Measurements from ENCODE around the gene ART5. TPM values are rescaled to one million over a fixed set of nuclear protein-coding genes. Genes with fewer than 3 reads are reported as not detected.
"Not testable (repeated sequence)": the region's sequence is repeated elsewhere in the genome, so short reads cannot be mapped to it uniquely, and the experiment has no call there.

Gene ART5
- total RNA-seq, 2 experiments from 2014 or later = not detected

DNA sequence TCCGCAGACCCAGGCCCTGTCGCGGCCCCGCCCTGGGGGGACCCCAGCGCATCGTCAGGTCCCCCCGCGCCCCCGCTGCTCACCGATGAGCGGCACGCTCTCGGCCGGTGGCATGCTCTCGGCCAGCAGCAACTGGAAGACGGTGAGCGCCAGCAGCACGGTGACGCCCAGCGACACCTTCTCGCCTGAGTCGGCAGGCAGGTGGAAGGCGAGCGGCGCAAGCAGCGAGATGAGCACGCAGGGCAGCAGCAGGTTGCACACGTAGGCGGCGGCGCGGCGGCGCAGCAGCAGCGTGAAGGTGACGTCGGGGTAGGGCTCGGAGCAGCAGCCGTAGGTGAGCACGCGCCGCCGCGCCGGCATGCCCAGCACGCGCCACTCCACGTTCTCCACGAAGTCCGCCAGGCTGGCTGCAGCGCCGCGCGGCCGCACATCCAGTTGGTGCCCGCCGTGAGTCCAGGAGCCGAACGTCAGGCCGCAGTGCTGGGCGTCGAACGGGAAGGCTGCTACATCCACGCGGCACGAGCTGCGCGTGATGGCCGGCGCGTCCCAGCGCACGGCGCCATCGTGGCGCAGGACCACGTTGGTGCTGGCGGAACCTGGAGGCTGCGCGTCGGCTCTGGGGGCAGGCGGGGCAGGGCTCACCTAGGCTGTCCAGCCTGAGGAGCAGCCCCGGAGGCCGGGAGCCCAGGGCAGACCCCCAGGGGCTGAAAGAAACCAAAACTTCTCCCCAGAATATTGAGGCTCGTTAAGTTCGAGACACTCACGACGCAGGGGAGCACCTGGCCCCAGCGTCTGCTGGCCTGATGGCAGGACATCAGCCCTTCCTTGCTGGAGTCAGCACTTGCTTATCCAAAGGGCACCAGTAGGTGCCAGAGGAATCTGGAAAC, 25.6 kb upstream of the ART5 start:
- no peaks in the 10 kb centered on the region for H3K27me3 Mint-ChIP-seq (ENCODE audit: low read depth)
- ChIA-PET CTCF (no interaction called here), POLR2A (no interaction called here)
- peaks cover 22% of the 10 kb centered on the region for H3K36me3 Mint-ChIP-seq (ENCODE audit: low read depth)
- no peaks in the 10 kb centered on the region for H3K4me1 Mint-ChIP-seq (ENCODE audit: low read depth)
- no peak overlapping the region for H3K27ac Mint-ChIP-seq
- ATAC-seq (no peak), DNase-seq (no peak)
- H3K4me3 Mint-ChIP-seq = no peak overlapping the region
- H3K9me3 Mint-ChIP-seq (ENCODE audit: insufficient read depth) = no peaks in the 10 kb centered on the region

DNA sequence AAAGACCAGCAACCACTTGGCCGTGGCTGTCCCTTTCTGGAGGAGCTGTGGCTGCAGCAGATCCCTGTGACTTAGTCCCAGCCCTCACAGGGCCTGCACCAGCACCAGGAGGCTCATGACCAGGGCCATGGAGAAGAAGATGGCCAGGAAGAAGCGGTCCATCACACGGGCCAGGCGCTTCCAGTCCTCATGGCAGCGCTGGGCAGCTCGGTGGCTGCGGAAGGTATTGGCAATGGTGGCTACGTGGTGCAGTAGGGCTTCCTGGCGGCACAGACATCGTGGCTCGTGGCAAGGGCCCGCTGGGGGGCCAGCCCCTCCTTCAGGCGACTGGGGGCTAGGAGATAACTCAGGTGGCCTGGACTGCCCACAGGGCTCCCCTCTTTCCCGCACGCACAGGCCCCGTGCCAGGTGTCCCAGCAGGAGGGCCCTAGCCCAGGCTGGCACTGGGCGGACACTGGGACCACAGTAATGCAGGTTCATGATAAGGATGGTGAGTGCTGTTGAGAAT, 24.3 kb upstream of the ART5 start:
- DNase-seq = no peak
- Mint-ChIP-seq H3K27me3 (ENCODE audit: low read depth) (no peaks in the 10 kb centered on the region), H3K4me1 (ENCODE audit: low read depth) (no peaks in the 10 kb centered on the region), H3K4me3 (no peak overlapping the region), H3K36me3 (ENCODE audit: low read depth) (peaks cover 22% of the 10 kb centered on the region), H3K9me3 (ENCODE audit: insufficient read depth) (no peaks in the 10 kb centered on the region), H3K27ac (no peak overlapping the region)
- CTCF ChIA-PET = no interaction called here
- ATAC-seq = no peak
- POLR2A ChIA-PET = no interaction called here

DNA sequence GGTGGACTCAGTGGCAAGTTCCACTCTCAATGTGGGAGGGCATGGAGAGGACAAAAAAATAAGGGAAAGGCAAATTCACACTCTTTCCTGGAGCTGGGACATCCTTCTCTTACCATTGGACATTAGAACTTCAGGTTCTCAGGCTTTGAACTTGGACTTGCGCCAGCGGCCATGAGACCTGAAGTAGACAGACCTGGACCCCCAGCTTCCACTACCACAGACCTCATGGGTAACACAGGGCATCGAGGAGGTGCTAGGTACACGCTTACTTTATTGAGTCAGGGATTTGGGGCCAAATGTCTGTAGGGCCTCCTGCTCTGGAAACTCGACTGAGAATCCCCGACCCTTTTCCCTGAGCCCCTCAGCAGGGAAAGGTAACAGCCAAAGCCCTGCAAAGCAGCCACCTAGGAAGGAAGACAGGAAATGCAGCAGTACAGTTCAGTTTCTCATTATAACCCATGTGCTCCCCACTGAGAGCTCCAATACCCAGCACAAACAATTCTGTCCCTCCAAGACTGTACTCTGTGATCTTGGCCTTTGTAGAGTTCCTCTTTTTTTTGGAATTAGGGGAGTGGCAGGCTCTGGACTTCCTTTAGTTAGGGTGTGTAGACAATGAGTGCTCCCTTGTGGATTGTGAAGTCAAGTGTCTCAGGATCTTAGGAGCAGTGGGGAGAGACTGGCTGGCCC, 23.7 kb upstream of the ART5 start:
- POLR2A ChIA-PET = interaction anchor here (0.6 kb wide), 1 partner anchor 13 kb away, joined by 4 read pairs; no protein-coding TSS in a partner anchor
- no peaks in the 10 kb centered on the region for H3K9me3 Mint-ChIP-seq (ENCODE audit: insufficient read depth)
- CTCF ChIA-PET = no interaction called here
- ATAC-seq (no peak), DNase-seq (no peak)
- H3K36me3 Mint-ChIP-seq (ENCODE audit: low read depth) = peaks cover 22% of the 10 kb centered on the region
- no peak overlapping the region for H3K4me3 Mint-ChIP-seq
- no peak overlapping the region for H3K27ac Mint-ChIP-seq
- no peaks in the 10 kb centered on the region for H3K4me1 Mint-ChIP-seq (ENCODE audit: low read depth)
- no peaks in the 10 kb centered on the region for H3K27me3 Mint-ChIP-seq (ENCODE audit: low read depth)

DNA sequence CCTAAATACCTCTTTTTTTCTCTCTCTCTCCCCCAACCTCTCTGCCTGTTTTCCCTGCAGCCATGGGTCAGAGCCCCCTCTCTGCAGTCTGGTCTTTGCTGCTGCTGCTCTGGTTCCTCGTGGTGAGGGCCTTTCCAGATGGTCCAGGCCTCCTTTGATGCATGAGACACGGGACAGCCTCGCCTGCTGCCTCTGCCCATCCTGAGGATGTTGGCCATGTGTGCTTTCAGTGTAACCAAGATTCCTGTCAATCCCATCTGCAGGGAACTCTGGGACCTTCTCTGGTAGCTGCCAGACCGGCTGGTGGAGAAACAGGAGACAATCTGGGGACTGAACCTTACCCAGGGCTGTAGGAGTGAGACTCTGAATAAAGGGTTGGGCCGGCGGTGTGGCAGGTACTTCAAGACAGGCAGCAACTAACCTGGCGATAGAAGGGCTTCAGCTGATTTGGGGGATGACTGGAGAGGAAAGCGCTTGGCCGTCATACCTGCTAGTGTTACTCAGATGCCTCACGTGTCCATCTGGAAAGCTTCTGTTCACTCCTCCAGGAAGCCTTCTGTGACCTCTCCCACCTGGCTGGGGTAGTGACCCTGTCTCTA, 22.3 kb upstream of the ART5 start:
- H3K4me1 Mint-ChIP-seq (ENCODE audit: low read depth) = no peaks in the 10 kb centered on the region
- no peak for ATAC-seq
- ChIA-PET CTCF (no interaction called here), POLR2A (no interaction called here)
- no peaks in the 10 kb centered on the region for H3K9me3 Mint-ChIP-seq (ENCODE audit: insufficient read depth)
- H3K27ac Mint-ChIP-seq = no peak overlapping the region
- H3K27me3 Mint-ChIP-seq (ENCODE audit: low read depth) = no peaks in the 10 kb centered on the region
- DNase-seq = no peak
- H3K36me3 Mint-ChIP-seq (ENCODE audit: low read depth) = peaks cover 18% of the 10 kb centered on the region
- no peak overlapping the region for H3K4me3 Mint-ChIP-seq

DNA sequence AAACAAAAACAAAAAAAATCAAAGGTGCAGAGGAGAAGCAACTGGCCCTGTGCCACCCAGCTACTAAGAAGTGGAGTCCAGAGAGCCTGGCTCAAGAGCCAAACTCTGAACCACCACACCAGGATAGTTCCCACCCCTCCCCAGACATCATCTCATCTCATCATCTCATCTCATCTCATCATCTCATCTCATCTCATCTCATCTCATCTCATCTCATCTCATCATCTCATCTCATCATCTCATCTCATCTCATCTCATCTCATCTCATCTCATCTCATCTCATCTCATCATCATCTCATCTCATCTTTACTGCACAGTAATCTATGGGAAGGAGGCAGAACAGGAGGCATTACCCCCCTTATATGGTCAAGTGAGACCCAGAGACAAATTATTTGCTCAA, 21.1 kb upstream of the ART5 start:
- no peak for DNase-seq
- H3K27me3 Mint-ChIP-seq (ENCODE audit: low read depth) = peaks cover 4% of the 10 kb centered on the region
- no peak overlapping the region for H3K27ac Mint-ChIP-seq
- CTCF ChIA-PET = no interaction called here
- H3K4me1 Mint-ChIP-seq (ENCODE audit: low read depth) = no peaks in the 10 kb centered on the region
- H3K4me3 Mint-ChIP-seq = no peak overlapping the region
- ATAC-seq = no peak
- H3K36me3 Mint-ChIP-seq (ENCODE audit: low read depth) = peaks cover 16% of the 10 kb centered on the region
- no peaks in the 10 kb centered on the region for H3K9me3 Mint-ChIP-seq (ENCODE audit: insufficient read depth)
- POLR2A ChIA-PET = interaction anchor here (0.6 kb wide), 1 partner anchor 521 kb away, joined by 3 read pairs; no protein-coding TSS in a partner anchor

DNA sequence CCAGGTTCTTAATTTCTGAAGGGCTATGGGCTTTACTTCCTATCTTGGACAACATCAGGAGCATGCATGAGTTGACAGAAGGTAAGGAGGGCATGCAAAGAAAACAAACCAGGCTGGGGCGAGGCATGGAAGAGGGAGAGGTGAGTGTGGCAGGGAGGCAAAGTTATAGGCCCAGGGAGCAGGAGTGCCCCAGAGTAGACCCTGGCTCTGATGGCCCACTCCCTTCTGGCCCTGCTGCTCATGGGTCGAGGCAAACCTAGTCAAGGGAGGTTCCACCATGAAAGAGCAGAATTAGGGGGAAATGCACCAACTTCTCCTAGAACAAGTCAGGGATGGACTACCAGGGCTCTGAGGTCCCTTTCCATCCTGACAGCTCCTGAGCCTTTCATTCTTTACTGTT, 19.2 kb upstream of the ART5 start:
- no peak overlapping the region for H3K27ac Mint-ChIP-seq
- ChIA-PET CTCF (no interaction called here), POLR2A (no interaction called here)
- H3K36me3 Mint-ChIP-seq (ENCODE audit: low read depth) = peaks cover 15% of the 10 kb centered on the region
- ATAC-seq (no peak), DNase-seq (no peak)
- H3K4me1 Mint-ChIP-seq (ENCODE audit: low read depth) = no peaks in the 10 kb centered on the region
- no peak overlapping the region for H3K4me3 Mint-ChIP-seq
- H3K27me3 Mint-ChIP-seq (ENCODE audit: low read depth) = peaks cover 7% of the 10 kb centered on the region
- H3K9me3 Mint-ChIP-seq (ENCODE audit: insufficient read depth) = no peaks in the 10 kb centered on the region

DNA sequence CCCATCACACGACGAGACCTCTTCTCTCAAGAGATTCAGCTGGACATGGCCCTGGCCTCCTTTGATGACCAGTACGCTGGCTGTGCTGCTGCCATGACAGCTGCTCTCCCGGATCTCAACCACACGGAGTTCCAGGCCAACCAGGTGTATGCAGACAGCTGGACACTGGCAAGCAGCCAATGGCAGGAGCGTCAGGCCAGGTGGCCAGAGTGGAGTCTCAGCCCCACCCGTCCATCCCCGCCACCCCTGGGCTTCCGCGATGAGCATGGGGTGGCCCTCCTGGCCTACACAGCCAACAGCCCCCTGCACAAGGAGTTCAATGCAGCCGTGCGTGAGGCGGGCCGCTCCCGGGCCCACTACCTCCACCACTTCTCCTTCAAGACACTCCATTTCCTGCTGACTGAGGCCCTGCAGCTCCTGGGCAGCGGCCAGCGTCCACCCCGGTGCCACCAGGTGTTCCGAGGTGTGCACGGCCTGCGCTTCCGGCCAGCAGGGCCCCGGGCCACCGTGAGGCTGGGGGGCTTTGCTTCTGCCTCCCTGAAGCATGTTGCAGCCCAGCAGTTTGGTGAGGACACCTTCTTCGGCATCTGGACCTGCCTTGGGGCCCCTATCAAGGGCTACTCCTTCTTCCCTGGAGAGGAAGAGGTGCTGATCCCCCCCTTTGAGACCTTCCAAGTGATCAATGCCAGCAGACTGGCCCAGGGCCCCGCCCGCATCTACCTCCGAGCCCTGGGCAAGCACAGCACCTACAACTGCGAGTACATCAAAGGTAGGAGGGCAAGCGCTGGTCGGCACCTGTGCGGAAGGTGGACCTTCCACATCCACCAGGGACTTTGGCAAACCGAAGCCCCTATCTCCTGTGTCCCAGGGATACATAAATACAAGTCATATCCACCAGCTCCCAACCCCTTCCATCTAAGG, 18.1 kb upstream of the ART5 start:
- DNase-seq (no peak), ATAC-seq (no peak)
- Mint-ChIP-seq H3K9me3 (ENCODE audit: insufficient read depth) (no peaks in the 10 kb centered on the region), H3K27me3 (ENCODE audit: low read depth) (peaks cover 13% of the 10 kb centered on the region), H3K27ac (no peak overlapping the region), H3K36me3 (ENCODE audit: low read depth) (peaks cover 5% of the 10 kb centered on the region), H3K4me3 (no peak overlapping the region), H3K4me1 (ENCODE audit: low read depth) (no peaks in the 10 kb centered on the region)
- ChIA-PET CTCF (no interaction called here), POLR2A (no interaction called here)

DNA sequence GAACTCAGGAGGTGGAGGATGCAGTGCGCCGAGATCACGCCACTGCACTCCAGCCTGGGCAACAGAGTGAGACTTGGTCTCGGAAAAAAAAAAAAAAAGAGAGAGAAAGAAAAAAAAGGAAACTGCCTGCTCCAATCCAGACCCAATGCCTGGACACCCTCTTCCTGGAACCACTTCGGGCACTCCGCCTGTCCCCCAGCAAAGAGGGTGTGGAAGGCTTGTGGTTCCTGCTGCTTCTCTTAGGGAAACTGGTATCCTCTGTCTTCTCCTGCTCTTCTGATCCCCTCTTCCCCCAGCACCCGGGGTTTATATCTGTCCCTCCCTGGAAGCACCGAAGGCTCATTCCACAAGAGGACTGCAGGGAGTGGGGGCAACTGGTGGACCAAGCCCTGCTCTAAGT, 16.5 kb upstream of the ART5 start:
- POLR2A ChIA-PET = no interaction called here
- CTCF ChIA-PET = no interaction called here
- ATAC-seq = no peak
- Mint-ChIP-seq H3K9me3 (ENCODE audit: insufficient read depth) (no peaks in the 10 kb centered on the region), H3K4me3 (no peak overlapping the region), H3K4me1 (ENCODE audit: low read depth) (no peaks in the 10 kb centered on the region), H3K36me3 (ENCODE audit: low read depth) (no peaks in the 10 kb centered on the region), H3K27me3 (ENCODE audit: low read depth) (peaks cover 13% of the 10 kb centered on the region), H3K27ac (no peak overlapping the region)
- no peak for DNase-seq

DNA sequence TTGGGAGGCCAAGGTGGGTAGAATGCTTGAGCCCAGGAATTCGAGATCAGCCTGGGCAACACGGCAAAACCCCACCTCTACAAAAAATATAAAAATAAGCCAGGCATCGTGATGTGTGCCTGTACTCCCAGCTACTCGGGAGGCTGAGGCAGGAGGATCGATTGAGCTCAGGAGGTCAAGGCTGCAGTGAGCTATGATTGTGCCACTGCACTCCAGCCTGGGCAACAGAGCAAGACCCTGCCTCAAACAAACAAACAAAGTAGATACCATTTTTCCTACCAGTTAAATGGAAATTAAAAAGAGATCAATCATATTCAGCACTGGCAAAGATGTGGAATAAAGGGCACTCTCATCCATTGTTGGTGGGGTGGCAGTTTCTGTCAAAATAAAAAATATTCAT, 15.5 kb upstream of the ART5 start:
- ATAC-seq; POLR2A ChIA-PET; H3K9me3 Mint-ChIP-seq (ENCODE audit: insufficient read depth): not testable (repeated sequence)

DNA sequence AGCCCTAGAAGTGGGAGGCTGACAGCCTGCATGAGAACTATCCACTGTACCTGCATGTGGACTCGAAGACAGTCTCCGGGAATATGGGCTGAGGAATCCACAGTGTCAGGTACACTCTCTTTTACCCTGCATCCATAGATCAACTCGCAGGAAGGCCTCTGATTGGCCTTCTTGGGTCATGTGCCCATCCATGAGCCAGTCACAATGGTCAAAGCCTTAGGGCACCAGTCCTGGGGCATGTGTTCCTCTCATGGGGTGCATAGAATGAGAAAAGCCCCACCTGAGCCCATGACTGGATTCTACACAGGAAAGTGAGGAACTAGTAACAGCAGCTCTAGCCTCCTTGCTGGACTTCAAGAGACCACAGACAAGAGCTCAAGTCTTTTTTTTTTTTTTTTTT, 13.8 kb upstream of the ART5 start:
- H3K4me3 Mint-ChIP-seq = no peak overlapping the region
- peaks cover 19% of the 10 kb centered on the region for H3K27me3 Mint-ChIP-seq (ENCODE audit: low read depth)
- no peaks in the 10 kb centered on the region for H3K36me3 Mint-ChIP-seq (ENCODE audit: low read depth)
- no peaks in the 10 kb centered on the region for H3K4me1 Mint-ChIP-seq (ENCODE audit: low read depth)
- CTCF ChIA-PET = interaction anchor here (1.1 to 1.6 kb wide), 2 partner anchors 26 to 154 kb away, joined by 3 read pairs; no protein-coding TSS in a partner anchor
- H3K9me3 Mint-ChIP-seq (ENCODE audit: insufficient read depth) = no peaks in the 10 kb centered on the region
- no peak overlapping the region for H3K27ac Mint-ChIP-seq
- POLR2A ChIA-PET = no interaction called here
- DNase-seq = no peak
- ATAC-seq = no peak

More for the DNA sequence above, 15.5 kb upstream of the ART5 start:
- H3K27ac Mint-ChIP-seq; H3K4me1 Mint-ChIP-seq (ENCODE audit: low read depth); DNase-seq; CTCF ChIA-PET; H3K36me3 Mint-ChIP-seq (ENCODE audit: low read depth); H3K4me3 Mint-ChIP-seq: not testable (repeated sequence)
- peaks cover 13% of the 10 kb centered on the region for H3K27me3 Mint-ChIP-seq (ENCODE audit: low read depth)

DNA sequence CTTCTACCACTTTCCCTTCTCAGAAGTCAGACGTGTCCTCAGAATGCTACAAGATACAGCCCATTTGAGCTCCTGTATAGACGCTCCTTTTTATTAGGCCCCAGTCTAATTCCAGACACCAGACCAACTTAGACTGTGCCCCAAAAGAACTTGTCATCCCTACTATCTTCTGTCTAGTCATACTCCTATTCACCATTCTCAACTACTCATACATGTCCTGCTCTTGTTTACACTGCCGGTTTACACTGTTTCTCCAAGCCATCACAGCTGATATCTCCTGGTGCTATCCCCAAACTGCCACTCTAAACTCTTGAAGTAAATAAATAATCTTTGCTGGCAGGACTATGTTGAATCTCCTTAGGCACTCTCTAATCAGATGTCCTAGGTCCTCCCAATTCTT, 10.7 kb upstream of the ART5 start:
- POLR2A ChIA-PET; H3K9me3 Mint-ChIP-seq (ENCODE audit: insufficient read depth); DNase-seq; CTCF ChIA-PET; H3K27ac Mint-ChIP-seq; ATAC-seq; H3K4me3 Mint-ChIP-seq; H3K4me1 Mint-ChIP-seq (ENCODE audit: low read depth); H3K36me3 Mint-ChIP-seq (ENCODE audit: low read depth): not testable (repeated sequence)
- H3K27me3 Mint-ChIP-seq (ENCODE audit: low read depth) = peaks cover 29% of the 10 kb centered on the region
